ENCODE results near the gene ASB3.

DNA sequence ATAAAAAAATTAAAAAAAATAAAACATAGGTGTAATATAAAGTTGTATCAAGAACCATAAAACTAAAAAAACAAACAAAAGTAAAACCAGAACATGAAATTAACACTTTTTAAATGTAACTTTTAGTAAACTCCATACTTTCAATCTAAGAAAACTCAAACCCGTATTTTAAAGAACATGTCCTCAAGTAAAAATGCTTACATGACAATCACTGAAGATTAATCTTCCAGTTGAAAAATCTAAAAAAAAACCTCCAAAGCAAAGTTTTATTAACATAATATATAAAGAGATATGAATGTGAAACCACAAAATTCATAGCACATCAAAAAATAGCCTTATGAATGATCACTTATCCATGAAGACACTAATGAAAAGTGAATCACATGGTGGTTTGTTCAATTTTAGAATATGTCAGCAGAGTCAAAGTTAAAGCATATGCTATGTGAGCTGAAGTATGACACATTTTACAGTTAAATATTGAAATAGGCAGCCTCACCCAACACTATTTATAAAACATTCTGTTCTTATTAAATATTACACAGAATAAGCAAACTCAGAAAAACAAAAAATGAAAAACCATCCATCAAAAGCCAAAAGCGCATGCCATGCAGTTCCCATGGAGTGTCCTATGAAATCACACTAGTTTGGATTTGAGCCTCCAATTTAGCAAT is 42.2 kb downstream of the ASB3 start:
- TF ChIP-seq CTCF (conservative IDR thresholded peaks at IDR 0.05; ENCODE audit: low read length) (no peak), EZH2phosphoT487 (IDR thresholded peaks at IDR 0.05; ENCODE audit: borderline replicate concordance, low read depth, low read length) (no peak)

Data from OCI-LY7 (cell line).